ENCODE results near the gene TM4SF1.

TM4SF1 gene

GRCh38 chr3:149406244-149406752 lies 28.8 kb upstream of the TM4SF1 start:
- no peak for TF ChIP-seq CTCF (conservative IDR thresholded peaks at IDR 0.05; ENCODE audit: control insufficient read depth, insufficient read depth, low read depth, low read length)

DNA sequence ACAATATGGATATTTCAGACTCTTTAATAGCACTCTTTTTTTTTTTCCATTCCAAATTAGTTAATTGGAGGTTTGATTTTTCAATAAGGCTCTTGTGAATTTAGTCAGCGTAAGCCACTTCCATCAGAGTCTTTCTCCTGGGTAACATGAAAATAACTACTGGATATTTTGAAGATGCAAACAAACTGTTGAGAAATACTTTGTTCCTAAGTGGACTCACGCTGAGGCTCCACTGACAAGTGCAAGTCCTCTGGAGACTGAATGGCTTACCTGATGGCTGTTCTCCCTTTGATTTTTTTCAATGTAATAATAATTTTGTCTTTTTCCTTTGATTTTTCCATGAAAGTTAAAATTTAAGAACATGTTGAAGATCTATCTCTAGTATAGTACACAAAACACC lies 26.0 kb upstream of the TM4SF1 start:
- TF ChIP-seq CTCF (conservative IDR thresholded peaks at IDR 0.05; ENCODE audit: control insufficient read depth, insufficient read depth, low read depth, low read length): no peak
- no peak overlapping the region for H3K4me3 ChIP-seq (ENCODE audit: control insufficient read depth, low read depth, low read length)
- no peak for DNase-seq (ENCODE audit: low read depth)

More at GRCh38 chr3:149406244-149406752, 28.8 kb upstream of the TM4SF1 start:
- H3K4me3 ChIP-seq (ENCODE audit: control insufficient read depth, low read depth, low read length): no peak overlapping the region
- DNase-seq (ENCODE audit: low read depth): no peak

GRCh38 chr3:149402481-149402880 lies 25.0 kb upstream of the TM4SF1 start:
- no peak overlapping the region for H3K4me3 ChIP-seq (ENCODE audit: control insufficient read depth, low read depth, low read length)
- no peak for DNase-seq (ENCODE audit: low read depth)
- no peak for TF ChIP-seq CTCF (conservative IDR thresholded peaks at IDR 0.05; ENCODE audit: control insufficient read depth, insufficient read depth, low read depth, low read length)

DNA sequence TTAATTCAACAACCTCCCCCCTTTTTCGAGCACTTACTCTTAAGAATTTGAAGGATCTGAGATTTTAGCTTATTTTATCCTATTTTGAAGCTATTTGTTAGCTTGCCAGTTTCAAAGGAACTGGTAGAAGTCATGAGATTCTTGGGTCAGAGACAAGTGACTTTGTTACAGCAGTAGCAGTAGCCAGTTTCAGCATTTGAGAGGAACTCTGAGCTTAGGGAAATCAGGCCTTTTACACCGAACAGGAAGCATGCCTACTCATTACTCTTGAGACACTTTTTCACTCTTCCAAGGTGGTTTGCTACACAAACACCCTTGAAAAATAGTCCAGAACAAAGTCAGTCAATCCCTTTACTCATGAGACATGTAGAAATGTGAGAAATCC lies 24.5 kb upstream of the TM4SF1 start:
- H3K4me3 ChIP-seq (ENCODE audit: control insufficient read depth, low read depth, low read length): no peak overlapping the region
- DNase-seq (ENCODE audit: low read depth): peak; percentile 33
- TF ChIP-seq CTCF (conservative IDR thresholded peaks at IDR 0.05; ENCODE audit: control insufficient read depth, insufficient read depth, low read depth, low read length): no peak

DNA sequence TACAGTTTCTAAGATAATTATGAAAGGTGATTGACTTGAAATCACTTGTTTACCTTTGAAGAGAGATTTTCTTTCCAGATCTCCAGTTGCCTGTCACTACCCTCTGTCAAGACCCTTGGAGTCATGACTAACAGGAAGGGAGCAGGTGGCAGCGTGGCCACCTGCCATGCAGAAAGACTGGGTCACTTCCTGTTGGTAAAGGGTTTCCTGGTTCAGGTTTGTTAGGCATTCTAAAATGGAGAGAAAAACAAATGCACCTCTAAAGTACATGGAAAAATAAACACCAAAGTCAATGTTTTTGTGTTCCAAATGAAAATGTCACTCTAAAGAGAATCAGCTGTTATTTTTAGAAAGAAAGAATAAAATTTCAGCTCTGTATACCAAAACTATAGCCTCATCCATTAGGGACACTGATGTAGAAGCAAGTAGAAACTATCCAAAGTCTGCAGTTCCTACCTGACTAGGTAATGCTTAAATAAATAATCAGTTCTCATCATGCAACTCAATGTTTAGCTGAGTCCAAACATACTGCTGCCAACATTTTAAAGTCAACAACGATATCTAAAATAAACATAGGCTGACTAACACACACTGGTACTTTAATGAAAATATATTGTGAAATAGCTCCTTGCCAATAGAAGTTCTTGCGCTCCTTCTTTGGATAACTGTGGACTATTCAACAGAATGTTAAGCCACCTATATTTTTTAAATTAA lies 23.9 kb upstream of the TM4SF1 start:
- TF ChIP-seq CTCF (conservative IDR thresholded peaks at IDR 0.05; ENCODE audit: control insufficient read depth, insufficient read depth, low read depth, low read length): no peak
- H3K4me3 ChIP-seq (ENCODE audit: control insufficient read depth, low read depth, low read length): no peak overlapping the region
- DNase-seq (ENCODE audit: low read depth): peak; percentile 57

- no peak for TF ChIP-seq CTCF (conservative IDR thresholded peaks at IDR 0.05; ENCODE audit: control insufficient read depth, insufficient read depth, low read depth, low read length)
Measured at GRCh38 chr3:149400645-149401044, 23.2 kb upstream of the TM4SF1 start.

More at GRCh38 chr3:149400645-149401044, 23.2 kb upstream of the TM4SF1 start:
- DNase-seq (ENCODE audit: low read depth): no peak
- H3K4me3 ChIP-seq (ENCODE audit: control insufficient read depth, low read depth, low read length): no peak overlapping the region
